K562 (cell line): ENCODE measurements around the gene NINJ1. TPM values are rescaled to one million over a fixed set of nuclear protein-coding genes. Genes with fewer than 3 reads are reported as not detected.

Source experiments
- BRD4 ChIP-seq: fragments of 200-600 bp; sonication (generic); IDR thresholded peaks from 2 replicates; pipeline ENCODE4 v1.6.1; 2017; ENCODE audit warnings: inconsistent platforms
- CEBPB ChIP-seq: fragments of 450-650 bp; IDR thresholded peaks from 2 replicates; pipeline ENCODE4 v1.6.1; 2016; ENCODE audit warnings: missing genetic modification characterization, missing compliant biosample characterization
- CSDE1 ChIP-seq, 2 experiments: fragments of 450-650 bp; IDR thresholded peaks; 2 replicates each; pipeline ENCODE4 v1.6.1; 2016; ENCODE audit warnings: mild to moderate bottlenecking in 1 of 2
- FOS ChIP-seq: IDR thresholded peaks from 3 replicates; pipeline ENCODE4 v1.6.1; 2011; ENCODE audit not compliant: insufficient read length; ENCODE audit errors: extremely low read depth
- IRF2 ChIP-seq: sonication (generic); formaldehyde crosslinking; IDR thresholded peaks from 2 replicates; pipeline ENCODE4 v1.8.1; 2022; ENCODE audit warnings: mild to moderate bottlenecking, missing genetic modification reagents
- NCOA2 ChIP-seq, 2 experiments: fragments of 450-650 bp; IDR thresholded peaks; 2 replicates each; pipeline ENCODE4 v1.6.1; 2018; ENCODE audit warnings: mild to moderate bottlenecking in 2 of 2, moderate library complexity in 1 of 2; ENCODE audit not compliant: partially characterized antibody in 2 of 2
- NR3C1 ChIP-seq: sonication (generic); formaldehyde crosslinking; IDR thresholded peaks from 2 replicates; pipeline ENCODE4 v1.8.1; 2022; ENCODE audit warnings: missing genetic modification reagents
- NR4A1 ChIP-seq, 2 experiments: fragments of 250-450 bp in 1 of 2; fragments of 450-650 bp in 1 of 2; sonication (Bioruptor Pico) in 1 of 2; IDR thresholded peaks; 2 replicates each; pipeline versions ENCODE4 v1.4.0 to v1.6.1; 2016 to 2020; ENCODE audit warnings: mild to moderate bottlenecking in 2 of 2, missing compliant biosample characterization in 1 of 2, missing genetic modification characterization in 1 of 2, moderate library complexity in 1 of 2
- PHF21A ChIP-seq: fragments of 450-650 bp; IDR thresholded peaks from 2 replicates; pipeline ENCODE4 v1.6.1; 2017; ENCODE audit warnings: low read depth, borderline replicate concordance
- RBBP5 ChIP-seq: fragments of 200-600 bp; sonication (generic); IDR thresholded peaks from 2 replicates; pipeline ENCODE4 v1.6.1; 2012; ENCODE audit warnings: borderline replicate concordance, mild to moderate bottlenecking, low read length, control low read depth, inconsistent platforms; ENCODE audit not compliant: insufficient read depth, poor library complexity, severe bottlenecking
- SETDB1 ChIP-seq: IDR thresholded peaks from one replicate; pipeline ENCODE4 v1.6.1; 2012; ENCODE audit warnings: low read length, control low read depth, inconsistent platforms
- SP1 ChIP-seq: sonication (generic); formaldehyde crosslinking; IDR thresholded peaks from 2 replicates; pipeline ENCODE4 v1.8.1; 2022; ENCODE audit warnings: mild to moderate bottlenecking, missing genetic modification reagents
- SUPT5H ChIP-seq: fragments of 450-650 bp; IDR thresholded peaks from 2 replicates; pipeline ENCODE4 v1.6.1; 2016
- XRCC5 ChIP-seq: fragments of 200-400 bp; formaldehyde crosslinking; IDR thresholded peaks from 2 replicates; pipeline ENCODE4 v1.6.1; 2017; ENCODE audit warnings: low read depth, mild to moderate bottlenecking, low read length
- ZNF134 ChIP-seq: fragments of 250-450 bp; sonication (Bioruptor Pico); conservative IDR thresholded peaks from 2 replicates; pipeline ENCODE4 v1.4.0; 2020
- ZNF75A ChIP-seq: fragments of 450-650 bp; formaldehyde crosslinking; IDR thresholded peaks from 2 replicates; pipeline ENCODE4 v1.4.0; 2020; ENCODE audit warnings: mild to moderate bottlenecking
- ZNF785 ChIP-seq: fragments of 250-450 bp; sonication (Bioruptor Pico); IDR thresholded peaks from 2 replicates; pipeline ENCODE4 v1.4.0; 2020; ENCODE audit warnings: mild to moderate bottlenecking
- polyA plus RNA-seq, 8 experiments: library from polyadenylated mRNA; depleted of rRNA in 4 of 8; stranded (reverse) in 5 of 8; unstranded in 3 of 8; fragments of >200 nt; fragmentation: Nextera tagmentation in 2 of 8; fragmentation: Illumina TruSeq in 1 of 8; extraction: Ambion mirVana in 2 of 8; extraction: Trizol in 1 of 8; gene quantifications; 2 replicates each; pipeline versions ENCODE4 v1.2.1 to v1.2.3, GENCODE V29; 2011 to 2014; ENCODE audit warnings: inconsistent platforms in 1 of 8, missing spikeins in 1 of 8
- total RNA-seq, 7 experiments: library from RNA; depleted of rRNA in 6 of 7; stranded (reverse); fragments of >200 nt in 6 of 7; fragmentation: Illumina TruSeq in 2 of 7; extraction: Trizol in 2 of 7; gene quantifications; 2 replicates each; pipeline versions ENCODE4 v1.2.1 to v1.2.3, GENCODE V29; 2011 to 2021; ENCODE audit warnings: low replicate concordance in 1 of 7
- TF ChIP-seq, protein P1 (sequence below): fragments of 450-650 bp; conservative IDR thresholded peaks from 2 replicates; pipeline ENCODE4 v1.6.1; 2016; ENCODE audit warnings: missing genetic modification characterization, low read depth, mild to moderate bottlenecking, control low read depth, missing compliant biosample characterization
- TF ChIP-seq, protein P2 (sequence below): sonication (generic); formaldehyde crosslinking; IDR thresholded peaks from 2 replicates; pipeline ENCODE4 v1.8.0; 2022; ENCODE audit warnings: missing genetic modification reagents, mild to moderate bottlenecking, borderline replicate concordance
- TF ChIP-seq, protein P3 (sequence below): fragments of 450-650 bp; formaldehyde crosslinking; IDR thresholded peaks from 2 replicates; pipeline ENCODE4 v1.4.0; 2020; ENCODE audit warnings: mild to moderate bottlenecking, moderate library complexity
- TF ChIP-seq, protein P4 (sequence below): fragments of 450-650 bp; IDR thresholded peaks from 2 replicates; pipeline ENCODE4 v1.6.1; 2016; ENCODE audit warnings: antibody characterized with exemption
- TF ChIP-seq, protein P5 (sequence below): fragments of 250-450 bp; sonication (Bioruptor Pico); IDR thresholded peaks from 2 replicates; pipeline ENCODE4 v1.5.0; 2021
- TF ChIP-seq, protein P6 (sequence below): sonication (generic); formaldehyde crosslinking; IDR thresholded peaks from 2 replicates; pipeline ENCODE4 v1.9.0; 2022; ENCODE audit warnings: mild to moderate bottlenecking, missing genetic modification reagents

Gene NINJ1
- total and polyA plus RNA-seq, 9 of the 15 experiments (the other 6 are each of a cell fraction or from before 2014, with no cell fraction given): 0.13 to 8.4 (median 4.9) TPM

DNA sequence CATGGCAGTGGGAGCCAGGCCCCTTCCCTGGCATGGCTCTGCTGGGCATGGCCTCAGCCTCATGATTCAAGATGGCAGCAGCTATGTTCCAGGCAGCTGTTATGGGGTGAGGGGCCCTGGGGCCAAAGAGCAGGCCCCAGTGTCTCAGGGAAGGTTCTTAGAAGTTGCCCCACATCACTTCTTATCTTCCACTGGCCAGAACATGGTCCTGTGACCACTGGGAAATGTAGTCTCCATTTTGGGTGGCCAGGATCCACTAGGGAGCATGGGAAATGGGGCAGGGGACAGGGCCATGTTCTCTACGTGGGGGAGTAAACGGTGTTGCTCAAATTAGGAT is 57.3 kb downstream of the NINJ1 start (continued):
- TF ChIP-seq, protein P1, sequence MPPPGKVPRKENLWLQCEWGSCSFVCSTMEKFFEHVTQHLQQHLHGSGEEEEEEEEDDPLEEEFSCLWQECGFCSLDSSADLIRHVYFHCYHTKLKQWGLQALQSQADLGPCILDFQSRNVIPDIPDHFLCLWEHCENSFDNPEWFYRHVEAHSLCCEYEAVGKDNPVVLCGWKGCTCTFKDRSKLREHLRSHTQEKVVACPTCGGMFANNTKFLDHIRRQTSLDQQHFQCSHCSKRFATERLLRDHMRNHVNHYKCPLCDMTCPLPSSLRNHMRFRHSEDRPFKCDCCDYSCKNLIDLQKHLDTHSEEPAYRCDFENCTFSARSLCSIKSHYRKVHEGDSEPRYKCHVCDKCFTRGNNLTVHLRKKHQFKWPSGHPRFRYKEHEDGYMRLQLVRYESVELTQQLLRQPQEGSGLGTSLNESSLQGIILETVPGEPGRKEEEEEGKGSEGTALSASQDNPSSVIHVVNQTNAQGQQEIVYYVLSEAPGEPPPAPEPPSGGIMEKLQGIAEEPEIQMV (tag): no peak
- TF ChIP-seq, protein P2, sequence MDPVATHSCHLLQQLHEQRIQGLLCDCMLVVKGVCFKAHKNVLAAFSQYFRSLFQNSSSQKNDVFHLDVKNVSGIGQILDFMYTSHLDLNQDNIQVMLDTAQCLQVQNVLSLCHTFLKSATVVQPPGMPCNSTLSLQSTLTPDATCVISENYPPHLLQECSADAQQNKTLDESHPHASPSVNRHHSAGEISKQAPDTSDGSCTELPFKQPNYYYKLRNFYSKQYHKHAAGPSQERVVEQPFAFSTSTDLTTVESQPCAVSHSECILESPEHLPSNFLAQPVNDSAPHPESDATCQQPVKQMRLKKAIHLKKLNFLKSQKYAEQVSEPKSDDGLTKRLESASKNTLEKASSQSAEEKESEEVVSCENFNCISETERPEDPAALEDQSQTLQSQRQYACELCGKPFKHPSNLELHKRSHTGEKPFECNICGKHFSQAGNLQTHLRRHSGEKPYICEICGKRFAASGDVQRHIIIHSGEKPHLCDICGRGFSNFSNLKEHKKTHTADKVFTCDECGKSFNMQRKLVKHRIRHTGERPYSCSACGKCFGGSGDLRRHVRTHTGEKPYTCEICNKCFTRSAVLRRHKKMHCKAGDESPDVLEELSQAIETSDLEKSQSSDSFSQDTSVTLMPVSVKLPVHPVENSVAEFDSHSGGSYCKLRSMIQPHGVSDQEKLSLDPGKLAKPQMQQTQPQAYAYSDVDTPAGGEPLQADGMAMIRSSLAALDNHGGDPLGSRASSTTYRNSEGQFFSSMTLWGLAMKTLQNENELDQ: no peak
- TF ChIP-seq IRF2 (CRISPR knock-in tag) (no peak), ZNF75A (CRISPR knock-in tag) (no peak), NR4A1 (CRISPR knock-in tag; IDR thresholded peaks at IDR 0.05) (no peak), NR4A1 (tag; IDR thresholded peaks at IDR 0.05) (peak; percentile 80), CSDE1 (IDR thresholded peaks at IDR 0.05) (no peak), FOS (no peak), ZNF134 (CRISPR knock-in tag) (no peak), XRCC5 (no peak), NR3C1 (CRISPR knock-in tag) (no peak), NCOA2 (IDR thresholded peaks at IDR 0.05; ENCODE audit: partially characterized antibody in 2 of 2) (no peak), CEBPB (tag) (no peak), SUPT5H (no peak), SETDB1 (no peak), ZNF785 (CRISPR knock-in tag) (no peak), SP1 (CRISPR knock-in tag) (no peak), RBBP5 (no peak), BRD4 (no peak), PHF21A (no peak)
- TF ChIP-seq, protein P3, sequence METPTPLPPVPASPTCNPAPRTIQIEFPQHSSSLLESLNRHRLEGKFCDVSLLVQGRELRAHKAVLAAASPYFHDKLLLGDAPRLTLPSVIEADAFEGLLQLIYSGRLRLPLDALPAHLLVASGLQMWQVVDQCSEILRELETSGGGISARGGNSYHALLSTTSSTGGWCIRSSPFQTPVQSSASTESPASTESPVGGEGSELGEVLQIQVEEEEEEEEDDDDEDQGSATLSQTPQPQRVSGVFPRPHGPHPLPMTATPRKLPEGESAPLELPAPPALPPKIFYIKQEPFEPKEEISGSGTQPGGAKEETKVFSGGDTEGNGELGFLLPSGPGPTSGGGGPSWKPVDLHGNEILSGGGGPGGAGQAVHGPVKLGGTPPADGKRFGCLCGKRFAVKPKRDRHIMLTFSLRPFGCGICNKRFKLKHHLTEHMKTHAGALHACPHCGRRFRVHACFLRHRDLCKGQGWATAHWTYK (CRISPR knock-in tag): no peak
- TF ChIP-seq, protein P4, sequence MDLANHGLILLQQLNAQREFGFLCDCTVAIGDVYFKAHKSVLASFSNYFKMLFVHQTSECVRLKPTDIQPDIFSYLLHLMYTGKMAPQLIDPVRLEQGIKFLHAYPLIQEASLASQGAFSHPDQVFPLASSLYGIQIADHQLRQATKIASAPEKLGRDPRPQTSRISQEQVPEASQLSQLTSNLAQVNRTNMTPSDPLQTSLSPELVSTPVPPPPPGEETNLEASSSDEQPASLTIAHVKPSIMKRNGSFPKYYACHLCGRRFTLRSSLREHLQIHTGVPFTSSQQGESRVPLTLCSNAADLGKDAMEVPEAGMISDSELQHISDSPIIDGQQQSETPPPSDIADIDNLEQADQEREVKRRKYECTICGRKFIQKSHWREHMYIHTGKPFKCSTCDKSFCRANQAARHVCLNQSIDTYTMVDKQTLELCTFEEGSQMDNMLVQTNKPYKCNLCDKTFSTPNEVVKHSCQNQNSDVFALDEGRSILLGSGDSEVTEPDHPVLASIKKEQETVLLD: no peak
- TF ChIP-seq, protein P5, sequence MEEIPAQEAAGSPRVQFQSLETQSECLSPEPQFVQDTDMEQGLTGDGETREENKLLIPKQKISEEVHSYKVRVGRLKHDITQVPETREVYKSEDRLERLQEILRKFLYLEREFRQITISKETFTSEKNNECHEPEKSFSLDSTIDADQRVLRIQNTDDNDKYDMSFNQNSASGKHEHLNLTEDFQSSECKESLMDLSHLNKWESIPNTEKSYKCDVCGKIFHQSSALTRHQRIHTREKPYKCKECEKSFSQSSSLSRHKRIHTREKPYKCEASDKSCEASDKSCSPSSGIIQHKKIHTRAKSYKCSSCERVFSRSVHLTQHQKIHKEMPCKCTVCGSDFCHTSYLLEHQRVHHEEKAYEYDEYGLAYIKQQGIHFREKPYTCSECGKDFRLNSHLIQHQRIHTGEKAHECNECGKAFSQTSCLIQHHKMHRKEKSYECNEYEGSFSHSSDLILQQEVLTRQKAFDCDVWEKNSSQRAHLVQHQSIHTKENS (CRISPR knock-in tag): no peak
- TF ChIP-seq, protein P6, sequence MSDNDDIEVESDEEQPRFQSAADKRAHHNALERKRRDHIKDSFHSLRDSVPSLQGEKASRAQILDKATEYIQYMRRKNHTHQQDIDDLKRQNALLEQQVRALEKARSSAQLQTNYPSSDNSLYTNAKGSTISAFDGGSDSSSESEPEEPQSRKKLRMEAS: no peak
